DOHH2 (cell line): Measurements from ENCODE around the gene ANAPC13.

Source experiments
- H3F3A ChIP-seq: fragments of 200-600 bp; sonication (generic), shearing (Covaris generic); 2 replicates; pipeline ENCODE4 v1.6.0; 2016; ENCODE audit warnings: antibody characterized with exemption, mild to moderate bottlenecking; ENCODE audit not compliant: control insufficient read depth, insufficient read depth
- H3K27ac ChIP-seq: fragments of 200-600 bp; sonication (generic); 2 replicates; pipeline ENCODE4 v1.5.1; 2014; ENCODE audit warnings: low read depth, mild to moderate bottlenecking, low read length, moderate library complexity
- H3K27me3 ChIP-seq: fragments of 200-600 bp; sonication (generic); 2 replicates; pipeline ENCODE4 v1.6.1; 2014; ENCODE audit warnings: mild to moderate bottlenecking, low read length, mixed read lengths; ENCODE audit not compliant: control insufficient read depth
- H3K36me3 ChIP-seq: fragments of 200-600 bp; sonication (generic); 2 replicates; pipeline ENCODE4 v1.6.1; 2014; ENCODE audit warnings: mild to moderate bottlenecking, low read length, moderate library complexity, mixed read lengths; ENCODE audit not compliant: control insufficient read depth
- H3K4me1 ChIP-seq: fragments of 200-600 bp; sonication (generic); 2 replicates; pipeline ENCODE4 v1.6.1; 2014; ENCODE audit warnings: mild to moderate bottlenecking, low read length, mixed read lengths; ENCODE audit not compliant: control insufficient read depth
- H3K4me2 ChIP-seq: fragments of 200-600 bp; sonication (generic); 2 replicates; pipeline ENCODE4 v1.6.0; 2014; ENCODE audit warnings: mild to moderate bottlenecking, low read length, moderate library complexity
- H3K4me3 ChIP-seq: fragments of 200-600 bp; sonication (generic); 2 replicates; pipeline ENCODE4 v1.5.1; 2014; ENCODE audit warnings: mild to moderate bottlenecking, low read length, mixed read lengths
- H3K79me2 ChIP-seq: fragments of 200-600 bp; sonication (generic); 2 replicates; pipeline ENCODE4 v1.6.1; 2014; ENCODE audit warnings: mild to moderate bottlenecking, low read length, mixed read lengths; ENCODE audit not compliant: control insufficient read depth
- H3K9me2 ChIP-seq: fragments of 200-600 bp; sonication (generic); replicated peaks from 2 replicates; pipeline ENCODE4 v1.6.1; 2014; ENCODE audit warnings: mild to moderate bottlenecking, low read length, mixed read lengths; ENCODE audit not compliant: control insufficient read depth
- H3K9me3 ChIP-seq: fragments of 200-600 bp; sonication (generic); 2 replicates; pipeline ENCODE4 v1.6.1; 2014; ENCODE audit warnings: antibody characterized with exemption, low read length, mixed read lengths; ENCODE audit not compliant: control insufficient read depth, insufficient read depth
- H4K20me1 ChIP-seq: fragments of 200-600 bp; sonication (generic); 2 replicates; pipeline ENCODE4 v1.6.0; 2014; ENCODE audit warnings: low read depth, mild to moderate bottlenecking, antibody characterized with exemption, low read length, moderate library complexity; ENCODE audit not compliant: control insufficient read depth, insufficient read depth
- CTCF ChIP-seq: fragments of 200-600 bp; sonication (generic); IDR thresholded peaks from one replicate; pipeline ENCODE4 v1.5.1; 2014; ENCODE audit warnings: antibody characterized with exemption, mild to moderate bottlenecking, low read depth, low read length; ENCODE audit not compliant: poor library complexity, severe bottlenecking
- EZH2phosphoT487 ChIP-seq: fragments of 200-600 bp; sonication (generic); IDR thresholded peaks from 2 replicates; pipeline ENCODE4 v1.6.1; 2017; ENCODE audit warnings: borderline replicate concordance, mild to moderate bottlenecking, antibody characterized with exemption, low read length, moderate library complexity, mixed read lengths

Gene ANAPC13

GRCh38 chr3:134527538-134528186 lies 41.9 kb upstream of the ANAPC13 start:
- no peak for TF ChIP-seq CTCF
- no peak for TF ChIP-seq EZH2phosphoT487
- Histone ChIP-seq H4K20me1 (no peaks in the 10 kb centered on the region), H3K79me2 (peaks cover 59% of the 10 kb centered on the region), H3K4me2 (no peak overlapping the region), H3K27ac (no peak overlapping the region), H3K4me3 (no peak overlapping the region), H3K27me3 (no peaks in the 10 kb centered on the region), H3K9me3 (peaks cover 15% of the 10 kb centered on the region; the same call in 1 of the 2 replicates), H3K36me3 (peaks cover 10% of the 10 kb centered on the region; the same call in 1 of the 2 replicates), H3K4me1 (no peaks in the 10 kb centered on the region), H3F3A (no peaks in the 10 kb centered on the region), H3K9me2 (no peaks in the 10 kb centered on the region)

- Histone ChIP-seq H3K4me1 (no peaks in the 10 kb centered on the region), H3F3A (no peaks in the 10 kb centered on the region), H3K27me3 (no peaks in the 10 kb centered on the region), H3K79me2 (peaks cover 64% of the 10 kb centered on the region), H3K9me2 (no peaks in the 10 kb centered on the region), H3K36me3 (peaks cover 12% of the 10 kb centered on the region), H4K20me1 (no peaks in the 10 kb centered on the region), H3K27ac (no peak overlapping the region), H3K4me3 (no peak overlapping the region), H3K4me2 (no peak overlapping the region), H3K9me3 (peaks cover 18% of the 10 kb centered on the region; the same call in 1 of the 2 replicates)
- TF ChIP-seq CTCF (peak; percentile 66), EZH2phosphoT487 (no peak)
Observed at GRCh38 chr3:134527037-134527436, 41.3 kb upstream of the ANAPC13 start.

- peaks cover 18% of the 10 kb centered on the region for H3K36me3 ChIP-seq
- TF ChIP-seq CTCF (no peak), EZH2phosphoT487 (no peak)
Observed at GRCh38 chr3:134526319-134526718, 40.5 kb upstream of the ANAPC13 start.

More at GRCh38 chr3:134526319-134526718, 40.5 kb upstream of the ANAPC13 start:
- Histone ChIP-seq H4K20me1 (no peaks in the 10 kb centered on the region), H3K4me1 (no peaks in the 10 kb centered on the region), H3K4me3 (no peak overlapping the region), H3K4me2 (no peak overlapping the region), H3K9me3 (peaks cover 18% of the 10 kb centered on the region; the same call in 1 of the 2 replicates), H3K27me3 (no peaks in the 10 kb centered on the region), H3K79me2 (peaks cover 68% of the 10 kb centered on the region), H3K9me2 (no peaks in the 10 kb centered on the region), H3K27ac (no peak overlapping the region), H3F3A (no peaks in the 10 kb centered on the region)
